ENCODE measurements around the gene MROH9.

DNA sequence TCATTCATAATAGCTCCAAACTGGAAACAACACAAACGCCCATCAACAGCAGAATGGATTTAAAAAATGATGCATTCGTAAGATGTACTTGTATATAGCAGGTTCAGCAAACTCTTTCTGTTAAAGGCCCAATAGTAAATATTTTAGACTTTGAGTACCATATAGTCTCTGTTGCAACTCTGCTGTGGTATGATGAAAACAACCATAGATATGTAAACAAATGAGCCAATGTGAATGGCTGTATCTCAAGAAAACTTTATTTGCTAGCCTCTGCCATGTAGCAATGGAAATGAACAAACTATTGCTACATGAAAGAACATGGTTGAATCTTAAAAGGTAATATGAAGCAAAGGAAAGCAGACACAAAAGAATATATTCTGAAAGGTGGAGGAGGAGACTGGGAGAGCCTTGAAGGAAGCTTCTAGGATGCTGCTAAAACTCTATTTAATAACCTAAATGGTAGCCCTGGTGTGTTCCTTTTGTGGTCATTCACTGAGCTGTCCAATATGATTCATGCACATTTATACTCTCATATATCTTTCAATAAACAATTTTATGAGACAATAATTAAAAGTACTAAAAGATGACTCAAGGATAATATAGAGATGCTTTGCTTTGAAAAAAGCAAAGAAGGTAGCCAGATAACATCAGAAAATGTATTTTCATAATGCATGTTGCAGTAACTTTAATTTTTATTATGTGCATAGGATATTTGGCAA is 126.2 kb downstream of the MROH9 start:
- TF ChIP-seq, protein P1, sequence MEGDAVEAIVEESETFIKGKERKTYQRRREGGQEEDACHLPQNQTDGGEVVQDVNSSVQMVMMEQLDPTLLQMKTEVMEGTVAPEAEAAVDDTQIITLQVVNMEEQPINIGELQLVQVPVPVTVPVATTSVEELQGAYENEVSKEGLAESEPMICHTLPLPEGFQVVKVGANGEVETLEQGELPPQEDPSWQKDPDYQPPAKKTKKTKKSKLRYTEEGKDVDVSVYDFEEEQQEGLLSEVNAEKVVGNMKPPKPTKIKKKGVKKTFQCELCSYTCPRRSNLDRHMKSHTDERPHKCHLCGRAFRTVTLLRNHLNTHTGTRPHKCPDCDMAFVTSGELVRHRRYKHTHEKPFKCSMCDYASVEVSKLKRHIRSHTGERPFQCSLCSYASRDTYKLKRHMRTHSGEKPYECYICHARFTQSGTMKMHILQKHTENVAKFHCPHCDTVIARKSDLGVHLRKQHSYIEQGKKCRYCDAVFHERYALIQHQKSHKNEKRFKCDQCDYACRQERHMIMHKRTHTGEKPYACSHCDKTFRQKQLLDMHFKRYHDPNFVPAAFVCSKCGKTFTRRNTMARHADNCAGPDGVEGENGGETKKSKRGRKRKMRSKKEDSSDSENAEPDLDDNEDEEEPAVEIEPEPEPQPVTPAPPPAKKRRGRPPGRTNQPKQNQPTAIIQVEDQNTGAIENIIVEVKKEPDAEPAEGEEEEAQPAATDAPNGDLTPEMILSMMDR (IDR thresholded peaks at IDR 0.05), result no peak
- TF ChIP-seq POLR2A (IDR thresholded peaks at IDR 0.05) (no peak), POLR2AphosphoS5 (IDR thresholded peaks at IDR 0.05) (no peak), EP300 (IDR thresholded peaks at IDR 0.05) (no peak)

Measured in gastroesophageal sphincter (tissue), 3 donors.